RWPE2 (cell line): ENCODE measurements around the gene ST3GAL3.

Experiments
- ATAC-seq: fragments of 200-7000 bp; cut with Tn5 transposase; 3 replicates; pipeline ENCODE4 v1.9.1; 2021; ENCODE audit warnings: low read depth
- DNase-seq: peaks from one replicate; pipeline ENCODE4 v3.0.0-alpha.2; 2020; ENCODE audit warnings: low spot score
- H3K27ac ChIP-seq: fragments of 450-650 bp; 2 replicates; pipeline ENCODE4 v1.5.1; 2017; ENCODE audit warnings: mild to moderate bottlenecking; ENCODE audit not compliant: poor library complexity, severe bottlenecking
- H3K27me3 ChIP-seq: fragments of 250-450 bp; sonication (Bioruptor Pico); 2 replicates; pipeline ENCODE4 v1.5.1; 2021; ENCODE audit warnings: mild to moderate bottlenecking, moderate library complexity; ENCODE audit not compliant: insufficient read depth, poor library complexity, severe bottlenecking
- H3K36me3 ChIP-seq: fragments of 250-450 bp; sonication (Bioruptor Pico); 2 replicates; pipeline ENCODE4 v1.5.1; 2020; ENCODE audit warnings: low read depth, mild to moderate bottlenecking, moderate library complexity
- H3K4me1 ChIP-seq: fragments of 250-450 bp; sonication (Bioruptor Pico); 2 replicates; pipeline ENCODE4 v1.5.1; 2021; ENCODE audit warnings: mild to moderate bottlenecking, moderate library complexity; ENCODE audit not compliant: insufficient read depth, poor library complexity, severe bottlenecking
- H3K4me3 ChIP-seq: fragments of 250-450 bp; sonication (Bioruptor Pico); 2 replicates; pipeline ENCODE4 v1.5.1; 2021; ENCODE audit warnings: mild to moderate bottlenecking, moderate library complexity; ENCODE audit not compliant: severe bottlenecking
- H3K9me3 ChIP-seq: fragments of 250-450 bp; sonication (Bioruptor Pico); 2 replicates; pipeline ENCODE4 v1.5.1; 2021; ENCODE audit warnings: mild to moderate bottlenecking, moderate library complexity; ENCODE audit not compliant: severe bottlenecking
- TF ChIP-seq, protein P1 (sequence below): fragments of 450-650 bp; IDR thresholded peaks from one replicate; pipeline ENCODE4 v1.5.1; 2017; ENCODE audit warnings: mild to moderate bottlenecking, moderate library complexity; ENCODE audit not compliant: poor library complexity, severe bottlenecking

The ST3GAL3 gene

DNA sequence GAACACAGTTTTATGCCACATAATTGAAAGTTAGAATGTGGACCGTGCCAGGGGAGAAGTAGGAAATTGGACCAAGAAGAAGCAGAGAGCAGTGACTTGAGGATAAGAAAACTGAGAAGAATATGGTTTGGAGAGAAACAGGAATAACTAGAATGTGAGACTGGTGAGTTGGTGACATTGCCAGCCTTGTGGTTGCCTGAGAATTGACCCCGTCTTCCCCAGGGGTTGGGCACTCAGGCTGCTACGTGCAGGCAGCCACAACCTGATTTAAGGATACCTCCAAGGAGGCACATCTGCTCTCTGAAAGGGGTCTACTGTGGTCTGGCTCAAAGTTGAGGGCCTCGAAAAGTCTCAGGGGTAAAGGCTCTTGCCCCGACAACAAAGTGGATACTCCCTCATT lies 114.1 kb downstream of the ST3GAL3 start:
- peak overlapping the region; percentile 86 for H3K27ac ChIP-seq
- peaks cover 38% of the 10 kb centered on the region for H3K4me1 ChIP-seq

DNA sequence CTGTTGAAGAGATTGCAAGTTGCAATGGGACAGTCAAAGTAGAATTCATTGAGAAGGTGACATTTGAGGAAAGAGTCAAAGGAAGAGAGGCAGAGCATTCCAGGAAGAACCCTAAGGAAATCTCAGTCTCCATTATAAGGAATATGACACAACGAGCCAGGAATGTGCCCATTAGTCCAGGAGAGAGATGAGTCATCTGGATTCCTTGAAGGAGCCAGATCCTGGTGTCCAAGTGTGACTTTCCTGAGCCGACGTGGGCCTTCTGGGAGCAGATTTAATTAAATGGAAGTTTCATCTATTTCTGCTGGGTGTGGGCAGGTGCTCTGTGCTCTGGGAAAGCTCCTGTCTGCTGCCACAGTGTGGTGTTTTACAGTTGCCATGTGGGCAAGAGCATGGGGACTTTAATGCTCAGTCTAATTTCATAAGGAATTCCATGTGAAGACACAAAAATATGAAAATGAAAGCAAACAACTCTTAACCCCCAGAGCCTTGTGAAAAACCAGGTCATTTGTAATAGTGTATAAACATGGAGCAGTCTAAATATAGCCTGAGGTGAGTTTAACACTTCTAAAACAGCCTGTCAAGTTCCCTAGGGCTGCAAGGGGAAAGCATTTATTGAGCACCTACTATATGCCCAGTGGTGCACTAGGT lies 114.8 kb downstream of the ST3GAL3 start:
- Histone ChIP-seq H3K27me3 (no peaks in the 10 kb centered on the region), H3K4me1 (peaks cover 38% of the 10 kb centered on the region), H3K4me3 (no peak overlapping the region), H3K36me3 (peaks cover 31% of the 10 kb centered on the region), H3K9me3 (peaks cover 10% of the 10 kb centered on the region), H3K27ac (peak overlapping the region; percentile 86)
- ATAC-seq = peak; percentile 98
- DNase-seq = peak; percentile 76
- TF ChIP-seq, protein P1, sequence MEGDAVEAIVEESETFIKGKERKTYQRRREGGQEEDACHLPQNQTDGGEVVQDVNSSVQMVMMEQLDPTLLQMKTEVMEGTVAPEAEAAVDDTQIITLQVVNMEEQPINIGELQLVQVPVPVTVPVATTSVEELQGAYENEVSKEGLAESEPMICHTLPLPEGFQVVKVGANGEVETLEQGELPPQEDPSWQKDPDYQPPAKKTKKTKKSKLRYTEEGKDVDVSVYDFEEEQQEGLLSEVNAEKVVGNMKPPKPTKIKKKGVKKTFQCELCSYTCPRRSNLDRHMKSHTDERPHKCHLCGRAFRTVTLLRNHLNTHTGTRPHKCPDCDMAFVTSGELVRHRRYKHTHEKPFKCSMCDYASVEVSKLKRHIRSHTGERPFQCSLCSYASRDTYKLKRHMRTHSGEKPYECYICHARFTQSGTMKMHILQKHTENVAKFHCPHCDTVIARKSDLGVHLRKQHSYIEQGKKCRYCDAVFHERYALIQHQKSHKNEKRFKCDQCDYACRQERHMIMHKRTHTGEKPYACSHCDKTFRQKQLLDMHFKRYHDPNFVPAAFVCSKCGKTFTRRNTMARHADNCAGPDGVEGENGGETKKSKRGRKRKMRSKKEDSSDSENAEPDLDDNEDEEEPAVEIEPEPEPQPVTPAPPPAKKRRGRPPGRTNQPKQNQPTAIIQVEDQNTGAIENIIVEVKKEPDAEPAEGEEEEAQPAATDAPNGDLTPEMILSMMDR = no peak

More for the DNA sequence above, 114.1 kb downstream of the ST3GAL3 start:
- Histone ChIP-seq H3K27me3 (no peaks in the 10 kb centered on the region), H3K4me3 (no peak overlapping the region), H3K36me3 (peaks cover 31% of the 10 kb centered on the region), H3K9me3 (peaks cover 10% of the 10 kb centered on the region)
- no peak for DNase-seq
- no peak for ATAC-seq
- TF ChIP-seq, protein P1 = no peak

DNA sequence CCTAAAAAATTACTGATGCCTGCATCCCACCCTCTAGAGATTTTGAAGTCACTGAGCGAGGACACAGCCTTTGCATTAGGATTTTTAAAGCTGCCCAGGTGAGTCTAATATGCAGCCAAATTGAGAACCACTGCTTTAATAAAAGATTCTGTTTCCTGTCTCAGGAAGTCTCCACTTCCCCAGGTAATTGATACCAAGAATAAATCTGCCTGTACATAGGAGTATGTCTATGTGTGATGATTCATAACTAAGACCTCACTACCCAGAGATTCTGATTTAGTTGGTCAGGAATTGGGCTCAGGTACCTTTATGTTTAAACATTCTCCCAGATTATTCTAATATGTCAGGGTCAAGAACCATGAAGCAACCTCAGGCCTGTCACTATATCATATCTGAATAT lies 117.5 kb downstream of the ST3GAL3 start:
- DNase-seq (no peak), ATAC-seq (peak; percentile 74)
- Histone ChIP-seq H3K27me3 (no peaks in the 10 kb centered on the region), H3K4me1 (peaks cover 38% of the 10 kb centered on the region), H3K4me3 (no peak overlapping the region), H3K9me3 (no peaks in the 10 kb centered on the region), H3K36me3 (peaks cover 15% of the 10 kb centered on the region; the same call in 1 of the 2 replicates), H3K27ac (peak overlapping the region; percentile 86)
- TF ChIP-seq, protein P1 = no peak

DNA sequence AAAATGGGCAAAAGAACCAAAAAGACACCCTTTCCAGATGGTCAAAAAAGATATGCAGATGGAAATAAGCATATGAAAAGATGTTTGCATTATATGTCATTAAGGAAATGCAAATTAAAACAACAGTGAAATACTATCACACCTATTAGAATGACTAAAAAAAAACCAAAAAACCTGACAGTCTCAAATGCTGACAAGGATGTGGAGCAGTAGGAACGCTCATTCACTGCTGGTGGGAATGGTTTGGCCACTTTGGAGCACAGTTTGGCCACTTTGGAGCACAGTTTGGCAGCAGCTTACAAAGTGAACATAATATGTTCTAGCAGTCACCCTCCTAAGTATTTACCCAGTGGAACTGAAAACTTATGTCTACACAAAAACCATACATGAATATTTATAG lies 121.2 kb downstream of the ST3GAL3 start:
- H3K9me3 ChIP-seq = no peaks in the 10 kb centered on the region
- peaks cover 27% of the 10 kb centered on the region for H3K4me1 ChIP-seq
- H3K27ac ChIP-seq = no peak overlapping the region
- H3K4me3 ChIP-seq = no peak overlapping the region
- DNase-seq (no peak), ATAC-seq (no peak)
- TF ChIP-seq, protein P1 = no peak
- peaks cover 6% of the 10 kb centered on the region; the same call in 1 of the 2 replicates for H3K36me3 ChIP-seq
- H3K27me3 ChIP-seq = no peaks in the 10 kb centered on the region

DNA sequence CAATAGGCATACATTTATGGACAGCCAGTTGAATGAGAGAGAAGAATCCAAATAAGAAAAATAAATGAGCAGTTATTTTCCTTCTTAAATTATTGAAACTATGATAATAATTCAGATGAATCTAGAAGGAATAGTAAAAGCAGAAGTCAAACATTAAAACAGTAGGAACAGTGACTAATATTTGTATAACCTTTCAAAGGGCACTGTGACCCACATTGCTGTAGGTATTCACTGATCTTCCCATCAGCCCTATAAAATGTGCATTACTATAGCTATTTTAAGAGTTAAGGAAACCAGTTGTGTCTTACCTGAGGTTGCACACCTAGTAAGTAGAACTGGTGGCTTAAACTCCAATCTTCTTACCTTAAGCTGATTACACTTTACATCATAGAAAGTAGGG lies 123.5 kb downstream of the ST3GAL3 start:
- no peaks in the 10 kb centered on the region for H3K27me3 ChIP-seq
- no peak overlapping the region for H3K27ac ChIP-seq
- no peak overlapping the region for H3K4me3 ChIP-seq
- peaks cover 31% of the 10 kb centered on the region for H3K4me1 ChIP-seq
- TF ChIP-seq, protein P1 = no peak
- no peaks in the 10 kb centered on the region; the same call in 1 of the 2 replicates for H3K36me3 ChIP-seq
- ATAC-seq = peak; percentile 46; the same call in 2 of the 3 replicates
- no peak for DNase-seq
- no peaks in the 10 kb centered on the region for H3K9me3 ChIP-seq
